ENCODE data around the gene CMTM1.

- TF ChIP-seq ZNF274 (IDR thresholded peaks at IDR 0.05; ENCODE audit: low read depth, low read length) (no peak), POLR2AphosphoS5 (IDR thresholded peaks at IDR 0.05; ENCODE audit: low read depth, low read length) (no peak)
Measured at GRCh38 chr16:66538910-66539309, 27.3 kb upstream of the CMTM1 start.
